ENCODE results near the gene ZBTB47.

Gene ZBTB47

DNA sequence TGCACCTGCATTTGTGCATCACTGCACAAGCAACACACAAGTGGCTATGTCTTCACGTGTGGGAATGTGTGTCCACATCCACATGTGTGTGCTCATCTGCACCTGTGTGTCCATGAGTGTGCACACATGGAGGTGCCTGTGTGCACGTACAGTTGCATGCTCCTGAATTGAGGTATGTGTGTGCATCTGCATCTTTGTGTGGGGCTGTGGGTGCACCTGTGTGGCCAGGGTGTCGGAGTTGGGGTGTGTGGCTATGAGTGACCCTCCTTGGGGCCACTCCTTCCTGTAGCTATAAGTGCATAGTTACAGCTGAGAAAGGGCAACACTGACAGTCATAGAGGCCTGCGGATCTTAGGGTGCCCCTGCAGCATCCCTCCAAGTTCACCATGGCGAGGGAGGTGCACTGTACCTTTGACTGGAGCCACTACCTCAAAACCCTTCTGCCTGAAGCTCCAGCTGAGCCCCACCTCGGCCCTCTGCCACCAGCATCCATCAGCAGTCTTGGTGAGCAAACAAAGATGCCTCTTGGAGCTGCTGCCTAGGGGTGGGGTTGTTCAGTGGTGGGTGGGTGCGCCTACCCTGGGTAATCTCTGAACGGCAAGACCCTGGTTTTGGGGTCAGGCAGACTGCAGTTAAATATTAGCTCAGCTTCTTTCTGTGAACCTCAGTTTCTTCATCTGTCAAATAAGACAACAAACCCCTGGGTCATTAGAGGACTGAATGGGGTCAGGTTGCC lies 54.3 kb downstream of the ZBTB47 start:
- Histone ChIP-seq H3K4me2 (ENCODE audit: low read depth, low read length, poor library complexity, severe bottlenecking) (no peak overlapping the region), H3K27me3 (ENCODE audit: insufficient read depth, low read length, poor library complexity, severe bottlenecking) (no peaks in the 10 kb centered on the region), H3K9me3 (ENCODE audit: insufficient read depth, low read depth, low read length) (no peaks in the 10 kb centered on the region), H4K20me1 (ENCODE audit: insufficient read depth, low read length, poor library complexity, severe bottlenecking) (no peaks in the 10 kb centered on the region), H3K79me2 (ENCODE audit: insufficient read depth, low read length) (no peaks in the 10 kb centered on the region), H3K9ac (ENCODE audit: low read depth, low read length, poor library complexity, severe bottlenecking) (no peak overlapping the region), H2AFZ (ENCODE audit: low read length) (no peak overlapping the region), H3K4me1 (ENCODE audit: insufficient read depth, low read length, poor library complexity, severe bottlenecking) (no peaks in the 10 kb centered on the region), H3K4me3 (ENCODE audit: low read length, poor library complexity, severe bottlenecking) (no peak overlapping the region), H3K36me3 (ENCODE audit: insufficient read depth, low read length) (no peaks in the 10 kb centered on the region), H3F3A (ENCODE audit: low read depth) (no peaks in the 10 kb centered on the region), H3K9me2 (replicated peaks; ENCODE audit: low read depth, low read length) (no peaks in the 10 kb centered on the region)
- TF ChIP-seq EZH2phosphoT487 (IDR thresholded peaks at IDR 0.05; ENCODE audit: borderline replicate concordance) (no peak), CTCF (conservative IDR thresholded peaks at IDR 0.05; ENCODE audit: low read length) (no peak)

DNA sequence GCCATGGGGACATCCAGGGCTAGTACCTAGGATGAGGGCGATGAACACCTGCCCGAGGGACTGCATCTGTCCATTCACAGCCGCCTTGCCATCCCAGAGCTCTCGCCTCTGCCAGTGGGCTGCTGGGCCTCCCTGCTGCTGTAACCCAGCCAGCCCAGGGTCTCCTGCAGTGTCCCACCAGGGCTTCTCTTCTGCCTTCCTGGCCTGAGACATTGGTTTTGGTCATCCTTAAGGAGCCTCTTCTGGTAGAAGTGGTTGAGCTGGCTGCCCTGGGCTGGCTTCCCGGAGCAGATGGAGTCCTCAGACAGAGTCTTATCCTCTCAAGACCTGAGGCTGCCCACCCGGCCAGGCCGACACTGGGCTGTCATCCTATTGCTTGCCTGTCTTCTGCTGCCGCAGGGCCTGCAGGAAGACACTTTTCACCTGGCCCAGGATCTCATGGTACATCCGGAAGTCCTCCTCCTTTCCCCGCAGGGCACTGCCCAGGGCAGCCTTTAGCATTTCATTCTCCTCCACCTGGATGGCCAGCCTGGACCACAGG lies 55.2 kb downstream of the ZBTB47 start:
- Histone ChIP-seq H3K9ac (ENCODE audit: low read depth, low read length, poor library complexity, severe bottlenecking) (no peak overlapping the region), H3K79me2 (ENCODE audit: insufficient read depth, low read length) (no peaks in the 10 kb centered on the region), H3K9me2 (replicated peaks; ENCODE audit: low read depth, low read length) (no peaks in the 10 kb centered on the region), H3F3A (ENCODE audit: low read depth) (no peaks in the 10 kb centered on the region), H3K4me2 (ENCODE audit: low read depth, low read length, poor library complexity, severe bottlenecking) (no peak overlapping the region), H3K9me3 (ENCODE audit: insufficient read depth, low read depth, low read length) (no peaks in the 10 kb centered on the region), H3K4me1 (ENCODE audit: insufficient read depth, low read length, poor library complexity, severe bottlenecking) (no peaks in the 10 kb centered on the region), H3K36me3 (ENCODE audit: insufficient read depth, low read length) (no peaks in the 10 kb centered on the region), H3K27me3 (ENCODE audit: insufficient read depth, low read length, poor library complexity, severe bottlenecking) (no peaks in the 10 kb centered on the region), H2AFZ (ENCODE audit: low read length) (no peak overlapping the region), H3K4me3 (ENCODE audit: low read length, poor library complexity, severe bottlenecking) (no peak overlapping the region), H4K20me1 (ENCODE audit: insufficient read depth, low read length, poor library complexity, severe bottlenecking) (no peaks in the 10 kb centered on the region)
- TF ChIP-seq EZH2phosphoT487 (IDR thresholded peaks at IDR 0.05; ENCODE audit: borderline replicate concordance) (no peak), CTCF (conservative IDR thresholded peaks at IDR 0.05; ENCODE audit: low read length) (no peak)

- no peak overlapping the region for H3K9ac ChIP-seq (ENCODE audit: low read depth, low read length, poor library complexity, severe bottlenecking)
- no peak overlapping the region for H3K4me2 ChIP-seq (ENCODE audit: low read depth, low read length, poor library complexity, severe bottlenecking)
- no peaks in the 10 kb centered on the region for H3K79me2 ChIP-seq (ENCODE audit: insufficient read depth, low read length)
- no peaks in the 10 kb centered on the region for H3F3A ChIP-seq (ENCODE audit: low read depth)
- H3K36me3 ChIP-seq (ENCODE audit: insufficient read depth, low read length) = no peaks in the 10 kb centered on the region
- H3K4me3 ChIP-seq (ENCODE audit: low read length, poor library complexity, severe bottlenecking) = no peak overlapping the region
- no peak overlapping the region for H2AFZ ChIP-seq (ENCODE audit: low read length)
- no peaks in the 10 kb centered on the region for H3K9me3 ChIP-seq (ENCODE audit: insufficient read depth, low read depth, low read length)
- H3K27me3 ChIP-seq (ENCODE audit: insufficient read depth, low read length, poor library complexity, severe bottlenecking) = no peaks in the 10 kb centered on the region
- no peaks in the 10 kb centered on the region for H3K4me1 ChIP-seq (ENCODE audit: insufficient read depth, low read length, poor library complexity, severe bottlenecking)
- no peaks in the 10 kb centered on the region for H4K20me1 ChIP-seq (ENCODE audit: insufficient read depth, low read length, poor library complexity, severe bottlenecking)
- H3K9me2 ChIP-seq (replicated peaks; ENCODE audit: low read depth, low read length) = no peaks in the 10 kb centered on the region
- TF ChIP-seq EZH2phosphoT487 (IDR thresholded peaks at IDR 0.05; ENCODE audit: borderline replicate concordance) (no peak), CTCF (conservative IDR thresholded peaks at IDR 0.05; ENCODE audit: low read length) (no peak)
Observed at GRCh38 chr3:42709621-42710020, 56.1 kb downstream of the ZBTB47 start.

Data from Loucy (cell line).